ENCODE measurements around the gene PHTF1.
A peak's percentile ranks its signal among the peaks of the same experiment; 100 is the strongest.

PHTF1 gene

GRCh38 chr1:113759333-113760101, at the start of gene PHTF1:
Gene PHTF1, minus strand, starts transcription at chr1:113759486. Its CDS starts 783 bp downstream, at chr1:113758703.
- peak; percentile 90 for DNase-seq (ENCODE audit: low read depth)

- DNase-seq (ENCODE audit: low read depth) = peak; percentile 52
Observed at GRCh38 chr1:113808450-113809195, 49.3 kb upstream of the PHTF1 start.

GRCh38 chr1:113805639-113806038, 46.4 kb upstream of the PHTF1 start:
- DNase-seq (ENCODE audit: low read depth) = no peak

- no peak for DNase-seq (ENCODE audit: low read depth)
Observed at GRCh38 chr1:113805256-113805531, 45.9 kb upstream of the PHTF1 start.

- DNase-seq (ENCODE audit: low read depth) = peak; percentile 88
Observed at GRCh38 chr1:113804421-113805255, 45.4 kb upstream of the PHTF1 start.

GRCh38 chr1:113802367-113803007, 43.2 kb upstream of the PHTF1 start:
- DNase-seq (ENCODE audit: low read depth) = no peak

- DNase-seq (ENCODE audit: low read depth) = no peak
Observed at GRCh38 chr1:113800487-113800886, 41.2 kb upstream of the PHTF1 start.

- DNase-seq (ENCODE audit: low read depth) = no peak
Observed at GRCh38 chr1:113797472-113797871, 38.2 kb upstream of the PHTF1 start.

- no peak for DNase-seq (ENCODE audit: low read depth)
Observed at GRCh38 chr1:113793878-113794834, 34.9 kb upstream of the PHTF1 start.

- peak; percentile 77 for DNase-seq (ENCODE audit: low read depth)
Observed at GRCh38 chr1:113792986-113793385, 33.7 kb upstream of the PHTF1 start.

GRCh38 chr1:113792471-113792870, 33.2 kb upstream of the PHTF1 start:
- no peak for DNase-seq (ENCODE audit: low read depth)

GRCh38 chr1:113788802-113789201, 29.5 kb upstream of the PHTF1 start:
- no peak for DNase-seq (ENCODE audit: low read depth)

- no peak for DNase-seq (ENCODE audit: low read depth)
Observed at GRCh38 chr1:113787663-113788062, 28.4 kb upstream of the PHTF1 start.

GRCh38 chr1:113786069-113786468, 26.8 kb upstream of the PHTF1 start:
- DNase-seq (ENCODE audit: low read depth) = no peak

GRCh38 chr1:113784104-113784779, 25.0 kb upstream of the PHTF1 start:
- peak; percentile 9 for DNase-seq (ENCODE audit: low read depth)

GRCh38 chr1:113783254-113784103, 24.2 kb upstream of the PHTF1 start:
- peak; percentile 18 for DNase-seq (ENCODE audit: low read depth)

GRCh38 chr1:113782406-113782805, 23.1 kb upstream of the PHTF1 start:
- no peak for DNase-seq (ENCODE audit: low read depth)

GRCh38 chr1:113780374-113781146, 21.3 kb upstream of the PHTF1 start:
- DNase-seq (ENCODE audit: low read depth) = no peak

- no peak for DNase-seq (ENCODE audit: low read depth)
Observed at GRCh38 chr1:113779542-113779941, 20.3 kb upstream of the PHTF1 start.

Measured in ELR (cell line).